K562 (cell line): ENCODE data around the gene ARID3C. TPM values are rescaled to one million over a fixed set of nuclear protein-coding genes. Genes with fewer than 3 reads are reported as not detected.

Experiments
- ATAC-seq: fragments of 200-7000 bp; cut with Tn5 transposase; 3 replicates; pipeline ENCODE4 v1.9.1; 2020; ENCODE audit warnings: moderate library complexity
- BruUV-seq: library from RNA; stranded (reverse); fragments of 400-500 nt; replicated peaks from 2 replicates; lab custom pipeline; 2021; lab: Mats Ljungman, UMichigan
- CTCF ChIA-PET: fragments of 300-600 bp; formaldehyde crosslinking; extraction: SDS; loops from one replicate; lab custom pipeline; 2021; ENCODE audit warnings: low intra/inter-chr PET ratio; lab: Yijun Ruan, JAX
- POLR2A ChIA-PET: fragments of 300-600, 350-650 bp; sonication (Branson Sonifier 250); formaldehyde crosslinking; extraction: SDS; loops from one replicate; lab custom pipeline; 2021; ENCODE audit warnings: antibody characterized with exemption, inconsistent platforms; lab: Yijun Ruan, JAX
- DNase-seq, 4 experiments: peaks; one replicate each; pipeline versions ENCODE4 v3.0.0 to v3.0.0-alpha.2; 2011 to 2018; ENCODE audit warnings: low spot score in 3 of 4, mixed read lengths in 3 of 4; ENCODE audit errors: extremely low read depth in 1 of 4
- FAIRE-seq: peaks from 2 replicates; lab custom pipeline; 2011; peaks lifted over from hg19 to GRCh38; lab: Jason Lieb, UNC
- H2AFZ ChIP-seq: 2 replicates; pipeline ENCODE4 v1.6.0; 2011; ENCODE audit warnings: low read depth, low read length, control low read depth, inconsistent platforms
- H3K27ac ChIP-seq: fragments of 200-600 bp; 3 replicates; pipeline ENCODE4 v1.8.0; 2011; ENCODE audit warnings: low read depth, mild to moderate bottlenecking, control low read depth, inconsistent platforms, low read length, moderate library complexity, mixed read lengths; ENCODE audit errors: extremely low read depth
- H3K27me3 ChIP-seq, 2 experiments: fragments of 300-600 bp in 1 of 2; 2 replicates in 1 of 2; 3 replicates in 1 of 2; pipeline versions ENCODE4 v1.6.0 to v1.8.0; 2011; ENCODE audit warnings: inconsistent platforms in 2 of 2, low read length in 2 of 2, mild to moderate bottlenecking in 1 of 2, mixed read lengths in 1 of 2, moderate library complexity in 1 of 2; ENCODE audit not compliant: control insufficient read depth in 2 of 2, insufficient read depth in 2 of 2
- H3K36me3 ChIP-seq: fragments of 300-600 bp; 3 replicates; pipeline ENCODE4 v1.8.0; 2011; ENCODE audit warnings: mild to moderate bottlenecking, low read length, inconsistent platforms; ENCODE audit not compliant: control insufficient read depth, insufficient read depth
- H3K4me1 ChIP-seq, 2 experiments: fragments of 200-600 bp in 1 of 2; replicated peaks in 1 of 2; 2 replicates in 1 of 2; 3 replicates in 1 of 2; pipeline versions ENCODE4 v1.5.1 to v1.8.0; 2011; ENCODE audit warnings: inconsistent platforms in 2 of 2, low read length in 2 of 2, mild to moderate bottlenecking in 1 of 2, mixed read lengths in 1 of 2, moderate library complexity in 1 of 2; ENCODE audit not compliant: control insufficient read depth in 2 of 2, insufficient read depth in 2 of 2
- H3K4me2 ChIP-seq: 2 replicates; pipeline ENCODE4 v1.6.1; 2011; ENCODE audit warnings: low read length, control low read depth, inconsistent platforms, mixed read lengths; ENCODE audit not compliant: insufficient read depth
- H3K4me3 ChIP-seq: fragments of 200-600 bp; sonication (generic), shearing (Covaris generic); 2 replicates; pipeline ENCODE4 v1.5.1; 2016; ENCODE audit warnings: control low read depth, inconsistent platforms
- H3K79me2 ChIP-seq: fragments of 200-600 bp; 3 replicates; pipeline ENCODE4 v1.8.0; 2011; ENCODE audit warnings: low read length, inconsistent platforms; ENCODE audit not compliant: control insufficient read depth, insufficient read depth
- H3K9ac ChIP-seq, 2 experiments: 2 replicates each; pipeline versions ENCODE4 v1.6.0 to v1.6.1; 2011; ENCODE audit warnings: low read depth in 2 of 2, low read length in 2 of 2, control low read depth in 1 of 2, inconsistent platforms in 1 of 2, mild to moderate bottlenecking in 1 of 2, mixed read lengths in 1 of 2; ENCODE audit not compliant: insufficient read depth in 1 of 2
- H3K9me1 ChIP-seq: one replicate; pipeline ENCODE4 v1.6.0; 2011; ENCODE audit warnings: inconsistent platforms, mild to moderate bottlenecking, low read length, moderate library complexity; ENCODE audit not compliant: control insufficient read depth, insufficient read depth
- H3K9me3 ChIP-seq: replicated peaks from 2 replicates; pipeline ENCODE4 v1.5.1; 2011; ENCODE audit warnings: low read depth, low read length, inconsistent platforms; ENCODE audit not compliant: control insufficient read depth, insufficient read depth
- H4K20me1 ChIP-seq: replicated peaks from 2 replicates; pipeline ENCODE4 v1.6.1; 2011; ENCODE audit warnings: low read length, inconsistent platforms, mixed read lengths; ENCODE audit not compliant: control insufficient read depth, insufficient read depth
- BRCA1 ChIP-seq, 2 experiments: fragments of 450-650 bp in 1 of 2; sonication (generic) in 1 of 2; formaldehyde crosslinking in 1 of 2; IDR thresholded peaks; 2 replicates each; pipeline versions ENCODE4 v1.5.0 to v1.6.1; 2017 to 2020; ENCODE audit warnings: mild to moderate bottlenecking in 1 of 2, missing genetic modification reagents in 1 of 2
- CBX5 ChIP-seq: IDR thresholded peaks from 2 replicates; pipeline ENCODE4 v1.6.1; 2014; ENCODE audit warnings: low read depth, borderline replicate concordance
- MTA2 ChIP-seq: fragments of 450-650 bp; IDR thresholded peaks from 2 replicates; pipeline ENCODE4 v1.6.1; 2016; ENCODE audit warnings: low read depth
- POLR2A ChIP-seq: fragments of 450-650 bp; conservative IDR thresholded peaks from 2 replicates; pipeline ENCODE4 v1.6.1; 2016
- PYGO2 ChIP-seq: fragments of 450-650 bp; IDR thresholded peaks from 2 replicates; pipeline ENCODE4 v1.6.1; 2016; ENCODE audit warnings: mild to moderate bottlenecking, missing genetic modification characterization, moderate library complexity, missing compliant biosample characterization
- TAF1 ChIP-seq: IDR thresholded peaks from 2 replicates; pipeline ENCODE4 v1.6.1; 2011; ENCODE audit warnings: mild to moderate bottlenecking, low read length, moderate library complexity; ENCODE audit not compliant: insufficient read depth, control insufficient read depth, severe bottlenecking; ENCODE audit errors: extremely low read depth
- ZNF280B ChIP-seq: fragments of 250-450 bp; sonication (Bioruptor Pico); IDR thresholded peaks from 2 replicates; pipeline ENCODE4 v1.5.1; 2021; ENCODE audit warnings: mild to moderate bottlenecking
- WGBS: fragments of 100-300 bp; shearing (Covaris generic); methylation state at CpG from one replicate; pipeline ENCODE4 v1.1.6; 2016; ENCODE audit warnings: low coverage, mixed read lengths; ENCODE audit not compliant: insufficient coverage; ENCODE audit errors: missing lambda C conversion rate; 5-methylcytosine and 5-hydroxymethylcytosine counted together
- in situ Hi-C: fragments of 300-500 bp; cut with MboI; formaldehyde crosslinking; loops from 4 replicates; pipeline ENCODE4 v1.15.0; 2018; ENCODE audit warnings: inconsistent platforms, mixed read lengths
- intact Hi-C: fragments of 100-400 bp; cut with micrococcal nuclease; formaldehyde crosslinking; loops from 2 replicates; pipeline ENCODE4 v1.14.2; 2022
- polyA plus RNA-seq, 8 experiments: library from polyadenylated mRNA; depleted of rRNA in 4 of 8; stranded (reverse) in 5 of 8; unstranded in 3 of 8; fragments of >200 nt; fragmentation: Nextera tagmentation in 2 of 8; fragmentation: Illumina TruSeq in 1 of 8; extraction: Ambion mirVana in 2 of 8; extraction: Trizol in 1 of 8; gene quantifications; 2 replicates each; pipeline versions ENCODE4 v1.2.1 to v1.2.3, GENCODE V29; 2011 to 2014; ENCODE audit warnings: inconsistent platforms in 1 of 8, missing spikeins in 1 of 8
- total RNA-seq, 7 experiments: library from RNA; depleted of rRNA in 6 of 7; stranded (reverse); fragments of >200 nt in 6 of 7; fragmentation: Illumina TruSeq in 2 of 7; extraction: Trizol in 2 of 7; gene quantifications; 2 replicates each; pipeline versions ENCODE4 v1.2.1 to v1.2.3, GENCODE V29; 2011 to 2021; ENCODE audit warnings: low replicate concordance in 1 of 7

Gene ARID3C
- total and polyA plus RNA-seq, 9 of the 15 experiments (the other 6 are each of a cell fraction or from before 2014, with no cell fraction given), result not detected

- TF ChIP-seq MTA2 (no peak), PYGO2 (tag) (no peak), ZNF280B (CRISPR knock-in tag) (no peak), TAF1 (no peak), POLR2A (no peak)
Observed at GRCh38 chr9:34633851-34634550, 5.1 kb upstream of the ARID3C start (continued).

- POLR2A ChIA-PET, result interaction anchor here (0.6 to 1.0 kb wide), 3 partner anchors 13 to 945 kb away, joined by 3 to 4 read pairs (median 3); partner anchors contain the start of gene GALT
- H3K9me3 ChIP-seq, result no peaks in the 10 kb centered on the region
- H3K4me2 ChIP-seq, result no peak overlapping the region
- FAIRE-seq (no peak), DNase-seq (no peak), ATAC-seq (no peak)
- H2AFZ ChIP-seq, result no peak overlapping the region
- peaks cover 3 to 34% of the 10 kb centered on the region in 2 experiments; a peak in 4 of 5 replicates for H3K4me1 ChIP-seq
- intact Hi-C loops (no loop called here), in situ Hi-C loops (no loop called here)
- peaks cover 18% of the 10 kb centered on the region for H3K79me2 ChIP-seq
- peaks cover 9 to 24% of the 10 kb centered on the region in 2 experiments; a peak in 4 of 5 replicates for H3K27me3 ChIP-seq
- H3K9ac ChIP-seq, result no peak overlapping the region
- WGBS, result 21% methylated on average over 5 of the region's 5 CpGs
- H3K4me3 ChIP-seq, result no peak overlapping the region
- 0 out of 2 replicates have a peak, but pooled peaks cover 4% of the 10 kb centered on the region for H4K20me1 ChIP-seq
- TF ChIP-seq BRCA1 (IDR thresholded peaks at IDR 0.05) (no peak), BRCA1 (CRISPR knock-in tag; IDR thresholded peaks at IDR 0.05) (no peak), CBX5 (no peak)
- TF ChIP-seq, all 486 proteins: peak for 0
- Histone ChIP-seq H3K36me3 (peaks cover 14% of the 10 kb centered on the region; the same call in 1 of the 3 replicates), H3K9me1 (no peaks in the 10 kb centered on the region), H3K27ac (no peak overlapping the region)
- CTCF ChIA-PET, result interaction anchor here (1.2 to 1.5 kb wide), 3 partner anchors 20 to 302 kb away, joined by 3 to 11 read pairs (median 7); no protein-coding TSS in a partner anchor
- BruUV-seq, result no TSS peak
Observed at GRCh38 chr9:34633166-34633565, 4.3 kb upstream of the ARID3C start.
